Measurements from ENCODE around the gene ATP11A. TPM values are rescaled to one million over a fixed set of nuclear protein-coding genes. Genes with fewer than 3 reads are reported as not detected.

ATP11A gene
- total RNA-seq, 2 donors from 2014 or later: 15.8 to 19.6 TPM

DNA sequence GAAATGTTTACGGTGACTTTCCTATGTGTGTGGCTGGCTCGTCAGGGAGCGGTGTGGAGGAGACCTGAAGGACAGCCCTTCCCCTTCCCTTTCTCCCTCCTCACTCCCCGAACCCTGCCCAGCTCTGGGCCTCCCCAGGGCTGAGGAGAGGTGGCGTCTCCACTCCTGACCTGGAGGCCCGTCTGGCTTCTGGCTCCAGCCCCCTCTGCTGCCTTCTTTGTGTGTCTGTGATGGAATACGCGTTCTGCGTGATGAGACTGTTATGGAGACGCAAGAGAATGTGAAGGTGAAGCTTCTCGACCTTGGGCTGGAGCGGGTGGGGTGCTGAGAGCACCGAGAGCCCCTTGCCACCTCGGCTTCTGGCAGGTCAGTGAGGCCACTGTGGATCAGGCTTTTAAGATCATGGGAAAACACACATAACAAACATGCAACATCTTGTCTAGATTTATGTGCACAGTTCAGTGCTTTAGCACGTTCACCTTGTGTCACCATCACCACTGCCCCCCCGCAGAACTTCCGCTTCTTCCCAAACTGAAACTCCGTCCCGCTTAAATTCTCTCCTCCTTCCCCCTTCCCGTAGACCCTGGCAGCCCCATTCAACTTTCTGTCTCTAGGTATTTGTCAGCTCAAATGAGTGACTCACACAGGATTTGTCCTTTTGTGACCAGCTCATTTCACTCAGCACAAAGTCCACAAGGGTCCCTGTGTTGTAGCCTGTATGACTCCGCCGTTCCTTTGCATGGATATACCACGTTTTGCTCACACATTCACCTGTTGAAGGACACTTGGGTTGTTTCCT lies 24.7 kb downstream of the ATP11A start:
- Histone ChIP-seq H3K36me3 (no peaks in the 10 kb centered on the region), H3K27ac (no peak overlapping the region), H3K4me1 (no peaks in the 10 kb centered on the region), H3K9ac (ENCODE audit: low read depth in 2 of 2, low read length in 2 of 2) (no peak overlapping the region), H3K9me3 (no peaks in the 10 kb centered on the region), H3K27me3 (no peaks in the 10 kb centered on the region), H3K4me3 (no peak overlapping the region)
- intact Hi-C loops (cut with DNase I): no loop called here
- no peak for DNase-seq
- TF ChIP-seq, protein P1, sequence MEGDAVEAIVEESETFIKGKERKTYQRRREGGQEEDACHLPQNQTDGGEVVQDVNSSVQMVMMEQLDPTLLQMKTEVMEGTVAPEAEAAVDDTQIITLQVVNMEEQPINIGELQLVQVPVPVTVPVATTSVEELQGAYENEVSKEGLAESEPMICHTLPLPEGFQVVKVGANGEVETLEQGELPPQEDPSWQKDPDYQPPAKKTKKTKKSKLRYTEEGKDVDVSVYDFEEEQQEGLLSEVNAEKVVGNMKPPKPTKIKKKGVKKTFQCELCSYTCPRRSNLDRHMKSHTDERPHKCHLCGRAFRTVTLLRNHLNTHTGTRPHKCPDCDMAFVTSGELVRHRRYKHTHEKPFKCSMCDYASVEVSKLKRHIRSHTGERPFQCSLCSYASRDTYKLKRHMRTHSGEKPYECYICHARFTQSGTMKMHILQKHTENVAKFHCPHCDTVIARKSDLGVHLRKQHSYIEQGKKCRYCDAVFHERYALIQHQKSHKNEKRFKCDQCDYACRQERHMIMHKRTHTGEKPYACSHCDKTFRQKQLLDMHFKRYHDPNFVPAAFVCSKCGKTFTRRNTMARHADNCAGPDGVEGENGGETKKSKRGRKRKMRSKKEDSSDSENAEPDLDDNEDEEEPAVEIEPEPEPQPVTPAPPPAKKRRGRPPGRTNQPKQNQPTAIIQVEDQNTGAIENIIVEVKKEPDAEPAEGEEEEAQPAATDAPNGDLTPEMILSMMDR (IDR thresholded peaks at IDR 0.05): no peak

DNA sequence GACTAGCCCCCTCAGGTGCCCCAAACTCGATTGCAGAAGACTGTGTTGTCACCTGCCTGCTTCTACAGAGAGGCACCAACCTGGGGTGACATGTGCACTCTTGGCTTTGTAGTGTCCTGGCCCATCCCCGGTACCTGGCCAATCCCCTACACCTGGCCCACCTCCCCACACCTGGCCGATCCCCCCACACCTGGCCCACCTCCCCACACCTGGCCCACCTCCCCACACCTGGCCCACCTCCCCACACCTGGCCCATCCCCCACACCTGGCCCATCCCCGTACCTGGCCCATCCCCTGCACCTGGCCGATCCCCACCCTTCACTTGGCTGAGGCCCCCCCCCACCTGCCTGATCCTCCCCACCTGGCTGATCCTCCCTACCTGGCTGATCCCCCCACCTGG lies 25.4 kb downstream of the ATP11A start:
- intact Hi-C loops (cut with DNase I): no loop called here
- no peak overlapping the region for H3K4me3 ChIP-seq
- no peak overlapping the region for H3K9ac ChIP-seq (ENCODE audit: low read depth in 2 of 2, low read length in 2 of 2)
- no peaks in the 10 kb centered on the region for H3K9me3 ChIP-seq
- DNase-seq: no peak
- H3K36me3 ChIP-seq: no peaks in the 10 kb centered on the region
- H3K27me3 ChIP-seq: no peaks in the 10 kb centered on the region
- H3K27ac ChIP-seq: no peak overlapping the region
- no peaks in the 10 kb centered on the region for H3K4me1 ChIP-seq
- TF ChIP-seq, protein P1 (IDR thresholded peaks at IDR 0.05): no peak

DNA sequence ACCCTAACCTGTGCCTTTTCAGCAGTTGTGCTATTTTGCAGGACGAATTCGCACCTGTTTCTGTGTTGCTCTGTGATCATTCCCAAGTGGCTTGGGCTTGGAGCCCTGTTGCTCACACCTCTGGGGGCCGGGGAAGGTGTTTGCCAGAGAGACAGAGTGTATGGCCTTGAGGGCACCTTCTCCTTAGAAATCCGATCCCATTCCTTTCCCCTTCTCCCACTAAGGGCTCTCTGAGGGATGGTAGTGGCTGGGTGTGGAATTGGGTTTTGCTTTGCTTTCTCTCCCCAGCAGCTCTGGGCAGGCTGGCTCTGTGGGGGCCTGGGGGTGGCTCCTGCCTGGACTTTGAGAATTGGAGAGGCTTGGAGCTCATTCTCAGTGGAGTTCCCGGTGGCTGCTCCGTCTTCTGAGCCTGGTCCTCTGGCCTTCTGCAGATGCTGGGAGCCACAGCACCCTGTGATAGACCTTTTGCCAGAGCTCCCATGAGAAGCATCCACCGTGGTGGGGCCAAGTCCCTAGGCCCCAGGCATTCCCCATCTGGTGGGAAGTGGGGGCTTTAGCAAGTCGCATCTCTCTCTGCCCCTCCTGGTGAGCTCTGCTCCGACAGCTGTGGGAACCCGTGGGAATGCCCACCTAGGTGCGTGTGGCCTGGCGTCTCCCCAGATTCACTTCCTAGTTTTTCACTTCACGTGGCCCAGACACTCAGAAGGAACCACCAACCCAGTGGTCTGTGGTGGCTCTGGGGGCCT lies 26.1 kb downstream of the ATP11A start:
- TF ChIP-seq, protein P1 (IDR thresholded peaks at IDR 0.05): no peak
- DNase-seq: no peak
- intact Hi-C loops (cut with DNase I): no loop called here
- Histone ChIP-seq H3K4me1 (no peaks in the 10 kb centered on the region), H3K27ac (no peak overlapping the region), H3K4me3 (no peak overlapping the region), H3K9me3 (no peaks in the 10 kb centered on the region), H3K9ac (ENCODE audit: low read depth in 2 of 2, low read length in 2 of 2) (no peak overlapping the region), H3K27me3 (no peaks in the 10 kb centered on the region), H3K36me3 (no peaks in the 10 kb centered on the region)

DNA sequence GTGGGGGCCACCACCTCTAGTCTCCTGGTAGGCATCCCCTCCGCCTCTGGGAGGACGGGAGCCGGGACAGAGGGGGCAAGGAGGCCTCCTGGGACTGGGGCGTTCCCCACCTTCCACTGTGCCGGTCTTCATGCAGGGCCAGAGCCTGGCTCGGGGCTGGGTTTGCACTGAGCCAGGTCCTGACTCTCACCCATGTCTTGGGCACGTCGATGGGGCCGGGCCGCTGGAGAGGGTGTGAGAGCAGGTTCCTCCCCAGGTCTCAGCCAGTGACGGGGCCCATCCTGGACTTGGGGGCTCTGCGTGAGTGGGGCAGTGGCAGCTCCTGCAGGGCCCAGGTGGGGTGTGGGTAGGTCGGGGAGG lies 26.6 kb downstream of the ATP11A start:
- intact Hi-C loops (cut with DNase I): no loop called here
- Histone ChIP-seq H3K9me3 (no peaks in the 10 kb centered on the region), H3K27ac (no peak overlapping the region), H3K4me1 (no peaks in the 10 kb centered on the region), H3K27me3 (no peaks in the 10 kb centered on the region), H3K9ac (ENCODE audit: low read depth in 2 of 2, low read length in 2 of 2) (no peak overlapping the region), H3K36me3 (no peaks in the 10 kb centered on the region), H3K4me3 (no peak overlapping the region)
- TF ChIP-seq, protein P1 (IDR thresholded peaks at IDR 0.05): no peak
- DNase-seq: no peak

DNA sequence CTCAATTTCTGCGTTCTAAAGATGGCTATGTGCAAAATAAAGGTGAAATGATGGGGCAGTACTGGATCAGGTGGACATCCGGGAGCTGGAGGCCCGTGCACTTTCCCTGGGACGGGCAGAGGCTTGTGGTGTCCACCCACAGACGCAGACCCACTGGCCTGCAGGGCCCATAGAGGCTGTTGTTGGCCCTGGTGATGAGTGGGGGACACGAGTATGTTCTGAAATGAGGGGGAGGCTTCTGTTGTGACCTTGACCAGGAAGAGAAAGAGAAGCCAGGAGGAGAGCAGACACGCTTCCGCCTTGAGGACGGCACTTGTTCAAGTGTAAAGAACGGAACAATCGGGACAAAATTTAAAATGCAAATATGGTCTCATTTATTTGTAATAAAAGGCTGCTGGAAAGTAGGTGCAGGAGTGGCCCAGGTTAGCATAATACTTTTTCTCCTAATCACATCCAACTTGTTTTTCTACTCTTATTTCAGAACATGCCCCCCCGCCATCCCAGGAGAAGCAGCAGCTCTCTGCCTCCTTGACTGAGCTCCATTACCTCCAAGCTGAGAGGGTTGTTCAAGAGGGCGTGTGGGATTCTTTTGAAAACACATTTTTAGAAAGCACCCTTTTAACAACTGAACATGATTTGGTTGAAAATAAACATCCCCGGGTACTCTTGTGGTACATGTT lies 27.1 kb downstream of the ATP11A start:
- Histone ChIP-seq H3K9ac (ENCODE audit: low read depth in 2 of 2, low read length in 2 of 2) (no peak overlapping the region), H3K27ac (no peak overlapping the region), H3K36me3 (no peaks in the 10 kb centered on the region), H3K4me3 (no peak overlapping the region), H3K27me3 (no peaks in the 10 kb centered on the region), H3K4me1 (no peaks in the 10 kb centered on the region), H3K9me3 (no peaks in the 10 kb centered on the region)
- no peak for DNase-seq
- intact Hi-C loops (cut with DNase I): no loop called here
- TF ChIP-seq, protein P1 (IDR thresholded peaks at IDR 0.05): no peak

All from colonic mucosa (tissue), 4 donors.